Lower leg skin (tissue), 3 donors: ENCODE results near the gene GAB1.

Experiments used
- CTCF ChIP-seq, 3 donors: fragments of 450-650 bp; IDR thresholded peaks; one replicate each; pipeline ENCODE4 v1.5.1; 2016; ENCODE audit warnings: antibody characterized with exemption in 3 of 3, mild to moderate bottlenecking in 3 of 3, moderate library complexity in 2 of 3
- POLR2A ChIP-seq, 2 donors: fragments of 450-650 bp; IDR thresholded peaks; one replicate each; pipeline ENCODE4 v1.6.1; 2016 to 2017; ENCODE audit warnings: antibody characterized with exemption in 2 of 2, mild to moderate bottlenecking in 1 of 2, moderate library complexity in 1 of 2

GRCh38 chr4:143382596-143382995 lies 45.9 kb downstream of the GAB1 start:
- TF ChIP-seq CTCF (IDR thresholded peaks at IDR 0.05) (no peak), POLR2A (IDR thresholded peaks at IDR 0.05) (no peak)
